ENCODE data around the gene F13A1. TPM values are rescaled to one million over a fixed set of nuclear protein-coding genes. Genes with fewer than 3 reads are reported as not detected.

Gene F13A1
- polyA plus RNA-seq, 4 donors, result 0.45 to 30.5 (median 3.5) TPM

DNA sequence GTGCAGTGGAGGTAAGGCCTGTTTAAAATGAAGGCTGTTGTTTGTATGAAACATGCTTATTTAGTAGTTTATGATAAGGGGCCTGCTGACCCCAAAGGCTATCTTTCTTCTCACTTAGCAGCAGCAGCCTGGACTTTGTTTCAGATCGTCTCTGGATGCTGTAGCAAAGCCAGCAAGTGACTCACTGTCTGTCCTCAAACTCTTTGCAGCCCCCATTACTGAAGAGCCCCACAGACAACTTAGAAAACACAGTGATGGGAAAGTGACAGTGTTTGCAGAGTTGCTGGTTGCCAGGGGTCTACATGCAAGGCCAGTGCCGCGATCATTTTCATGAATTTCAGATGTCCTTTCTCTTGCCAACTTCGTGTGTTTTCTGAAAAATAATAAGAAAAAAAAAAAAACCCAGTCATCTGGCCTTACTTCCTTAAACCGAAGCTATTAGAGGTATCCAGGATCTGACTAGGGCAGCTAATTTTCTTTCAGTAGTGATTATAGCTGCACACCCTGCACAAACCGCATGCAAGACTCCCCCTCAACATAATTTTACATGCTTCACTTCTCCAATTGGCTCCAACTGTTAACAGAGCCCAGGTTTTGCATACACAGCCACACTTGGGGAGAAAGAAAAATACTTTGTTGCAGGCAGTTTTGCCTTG, 11.6 kb upstream of the F13A1 start:
- H3K36me3 ChIP-seq (ENCODE audit: control insufficient read depth in 3 of 3, insufficient read depth in 2 of 3, low read depth in 1 of 3, low read length in 3 of 3), result no peaks in the 10 kb centered on the region
- no peak for DNase-seq
- no peaks in the 10 kb centered on the region for H3K27me3 ChIP-seq (ENCODE audit: control insufficient read depth in 3 of 3, insufficient read depth in 3 of 3, low read length in 3 of 3)
- H3K4me3 ChIP-seq (ENCODE audit: low read depth in 1 of 3, low read length in 3 of 3), result no peak overlapping the region
- no peak overlapping the region for H3K27ac ChIP-seq (ENCODE audit: low read depth in 1 of 3, low read length in 2 of 3)
- FAIRE-seq, result no peak
- H3K9me3 ChIP-seq (ENCODE audit: control insufficient read depth in 2 of 2, insufficient read depth in 1 of 2, low read depth in 1 of 2, low read length in 1 of 2), result peaks cover 0 to 2% of the 10 kb centered on the region in 2 donors
- H3K4me1 ChIP-seq (ENCODE audit: control insufficient read depth in 3 of 3, insufficient read depth in 2 of 3, low read depth in 1 of 3, low read length in 2 of 3), result no peaks in the 10 kb centered on the region
- 44 to 59% (median 54%) methylated on average over 6 of the region's 6 CpGs for WGBS, 3 donors

DNA sequence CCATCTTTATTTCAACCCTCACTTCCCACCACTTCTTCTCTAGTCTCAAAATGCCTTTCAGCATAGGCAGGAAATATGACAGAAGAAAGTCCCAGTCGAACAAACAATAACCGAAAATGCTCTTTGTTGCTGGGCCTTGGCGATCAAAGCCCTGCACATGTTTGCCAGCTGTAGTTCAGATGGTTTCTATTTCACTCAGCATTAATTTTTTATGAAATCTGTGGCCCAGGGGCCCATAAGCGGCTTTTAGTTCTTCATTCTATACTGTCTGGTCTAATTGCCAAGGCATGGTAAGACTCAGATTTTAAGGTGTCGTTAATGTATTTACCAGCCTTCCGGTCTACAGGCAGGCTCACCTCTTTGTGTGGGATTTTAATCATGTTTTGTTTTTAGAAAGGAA, 10.9 kb upstream of the F13A1 start:
- 70 to 89% (median 77%) methylated on average over 6 of the region's 6 CpGs for WGBS, 3 donors

DNA sequence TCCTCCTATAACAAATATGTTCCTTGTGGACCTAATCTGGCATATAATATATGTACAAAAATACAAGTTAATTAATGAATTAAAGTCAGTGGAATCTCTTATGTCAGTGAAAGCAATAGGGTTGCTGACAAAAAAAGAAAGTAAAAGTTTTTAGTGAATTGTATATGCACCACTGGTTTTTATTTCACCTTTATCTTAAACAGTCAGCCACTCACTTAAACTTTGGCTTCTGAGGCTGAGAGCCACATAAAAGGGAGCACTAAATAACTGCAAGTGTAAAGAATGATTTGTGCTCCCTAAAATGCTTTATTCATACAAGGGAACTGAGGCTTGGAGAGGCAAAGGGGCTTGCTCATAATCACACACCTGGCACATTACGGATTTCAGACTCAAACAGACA, 9.9 kb upstream of the F13A1 start:
- no peak for FAIRE-seq
- WGBS, 3 donors, result 71 to 92% (median 76%) methylated on average over 1 of the region's 1 CpG
- no peak overlapping the region for H3K27ac ChIP-seq (ENCODE audit: low read depth in 1 of 3, low read length in 2 of 3)

More for the DNA sequence above, 10.9 kb upstream of the F13A1 start:
- H3K27me3 ChIP-seq (ENCODE audit: control insufficient read depth in 3 of 3, insufficient read depth in 3 of 3, low read length in 3 of 3), result no peaks in the 10 kb centered on the region
- H3K27ac ChIP-seq (ENCODE audit: low read depth in 1 of 3, low read length in 2 of 3), result no peak overlapping the region
- H3K36me3 ChIP-seq (ENCODE audit: control insufficient read depth in 3 of 3, insufficient read depth in 2 of 3, low read depth in 1 of 3, low read length in 3 of 3), result no peaks in the 10 kb centered on the region
- H3K4me3 ChIP-seq (ENCODE audit: low read depth in 1 of 3, low read length in 3 of 3), result no peak overlapping the region
- no peaks in the 10 kb centered on the region for H3K4me1 ChIP-seq (ENCODE audit: control insufficient read depth in 3 of 3, insufficient read depth in 2 of 3, low read depth in 1 of 3, low read length in 2 of 3)
- peaks cover 0 to 2% of the 10 kb centered on the region in 2 donors for H3K9me3 ChIP-seq (ENCODE audit: control insufficient read depth in 2 of 2, insufficient read depth in 1 of 2, low read depth in 1 of 2, low read length in 1 of 2)
- FAIRE-seq (no peak), DNase-seq (no peak)

DNA sequence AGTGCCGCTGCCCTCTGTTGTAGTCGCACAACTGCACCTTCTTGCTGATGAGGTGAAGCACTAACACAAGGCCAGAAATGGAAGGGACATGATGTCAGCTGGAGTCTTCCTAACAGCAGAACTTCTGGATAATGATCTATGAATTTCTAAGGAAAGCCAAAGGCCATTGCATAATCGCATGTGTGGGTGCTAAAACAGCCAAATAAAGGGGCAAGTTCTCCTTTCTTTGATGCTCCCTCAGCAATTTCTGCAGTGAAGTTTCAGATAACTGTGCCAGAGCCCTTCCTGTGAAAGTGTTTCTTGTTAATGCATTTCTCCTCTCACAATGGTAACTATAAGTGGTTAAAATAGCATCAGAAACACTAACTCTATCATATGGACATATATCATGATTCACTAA, 8.0 kb upstream of the F13A1 start:
- H3K4me1 ChIP-seq (ENCODE audit: control insufficient read depth in 3 of 3, insufficient read depth in 2 of 3, low read depth in 1 of 3, low read length in 2 of 3), result no peaks in the 10 kb centered on the region
- FAIRE-seq (no peak), DNase-seq (no peak)
- WGBS, 3 donors, result 68 to 79% (median 77%) methylated on average over 3 of the region's 3 CpGs
- H3K9me3 ChIP-seq (ENCODE audit: control insufficient read depth in 2 of 2, insufficient read depth in 1 of 2, low read depth in 1 of 2, low read length in 1 of 2), result no peaks in the 10 kb centered on the region
- no peak overlapping the region for H3K4me3 ChIP-seq (ENCODE audit: low read depth in 1 of 3, low read length in 3 of 3)
- H3K27me3 ChIP-seq (ENCODE audit: control insufficient read depth in 3 of 3, insufficient read depth in 3 of 3, low read length in 3 of 3), result no peaks in the 10 kb centered on the region
- H3K36me3 ChIP-seq (ENCODE audit: control insufficient read depth in 3 of 3, insufficient read depth in 2 of 3, low read depth in 1 of 3, low read length in 3 of 3), result no peaks in the 10 kb centered on the region
- H3K27ac ChIP-seq (ENCODE audit: low read depth in 1 of 3, low read length in 2 of 3), result no peak overlapping the region

More for the DNA sequence above, 9.9 kb upstream of the F13A1 start:
- no peak for DNase-seq
- Histone ChIP-seq H3K27me3 (ENCODE audit: control insufficient read depth in 3 of 3, insufficient read depth in 3 of 3, low read length in 3 of 3) (no peaks in the 10 kb centered on the region), H3K4me3 (ENCODE audit: low read depth in 1 of 3, low read length in 3 of 3) (no peak overlapping the region), H3K4me1 (ENCODE audit: control insufficient read depth in 3 of 3, insufficient read depth in 2 of 3, low read depth in 1 of 3, low read length in 2 of 3) (no peaks in the 10 kb centered on the region), H3K36me3 (ENCODE audit: control insufficient read depth in 3 of 3, insufficient read depth in 2 of 3, low read depth in 1 of 3, low read length in 3 of 3) (no peaks in the 10 kb centered on the region), H3K9me3 (ENCODE audit: control insufficient read depth in 2 of 2, insufficient read depth in 1 of 2, low read depth in 1 of 2, low read length in 1 of 2) (no peaks in the 10 kb centered on the region)

DNA sequence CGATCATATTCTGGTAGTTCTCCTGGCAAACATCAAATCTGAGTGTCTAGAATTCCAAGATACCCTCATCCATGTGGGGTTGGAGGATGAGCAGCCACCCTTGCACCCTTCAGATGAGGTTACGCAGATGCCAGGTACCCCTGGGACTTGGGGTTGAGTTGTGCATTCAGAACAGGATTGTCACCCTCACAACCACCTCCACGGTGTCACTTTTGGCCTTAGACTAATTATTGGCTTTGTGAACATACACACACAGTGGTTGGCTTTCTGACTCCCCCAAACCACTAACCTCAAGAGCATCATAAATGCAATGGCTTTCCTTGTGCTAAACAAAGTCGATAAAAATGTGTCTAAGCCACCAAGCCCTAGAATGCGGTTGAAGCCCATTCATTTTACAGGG, 2.9 kb upstream of the F13A1 start:
- FAIRE-seq (no peak), DNase-seq (no peak)
- H3K27me3 ChIP-seq (ENCODE audit: control insufficient read depth in 3 of 3, insufficient read depth in 3 of 3, low read length in 3 of 3), result peaks cover 6 to 30% (median 12%) of the 10 kb centered on the region in 3 donors
- H3K36me3 ChIP-seq (ENCODE audit: control insufficient read depth in 3 of 3, insufficient read depth in 2 of 3, low read depth in 1 of 3, low read length in 3 of 3), result no peaks in the 10 kb centered on the region
- H3K4me1 ChIP-seq (ENCODE audit: control insufficient read depth in 3 of 3, insufficient read depth in 2 of 3, low read depth in 1 of 3, low read length in 2 of 3), result no peaks in the 10 kb centered on the region
- no peak overlapping the region for H3K27ac ChIP-seq (ENCODE audit: low read depth in 1 of 3, low read length in 2 of 3)
- H3K9me3 ChIP-seq (ENCODE audit: control insufficient read depth in 2 of 2, insufficient read depth in 1 of 2, low read depth in 1 of 2, low read length in 1 of 2), result no peaks in the 10 kb centered on the region
- WGBS, 3 donors, result 76 to 87% (median 83%) methylated on average over 5 of the region's 5 CpGs
- H3K4me3 ChIP-seq (ENCODE audit: low read depth in 1 of 3, low read length in 3 of 3), result no peak overlapping the region

DNA sequence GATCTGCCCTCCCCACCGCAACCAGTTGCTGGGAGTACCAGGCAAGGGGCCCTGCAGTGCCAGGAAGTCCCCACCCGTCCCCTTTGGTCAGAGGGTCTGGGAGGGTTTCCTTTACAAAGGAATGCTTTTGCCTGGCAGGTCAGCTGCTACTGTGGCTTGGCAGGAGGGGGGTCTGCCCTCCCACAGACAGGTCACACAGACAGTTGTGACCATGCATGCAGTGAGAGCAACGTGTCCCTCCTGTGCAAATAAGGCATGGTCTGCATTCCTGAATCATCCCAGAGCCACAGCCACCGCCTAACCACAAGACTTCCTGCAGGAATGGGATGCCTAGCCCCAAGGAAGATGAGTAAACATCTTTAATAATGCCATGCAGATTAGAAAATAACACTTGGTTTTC, 439 bp upstream of the F13A1 start:
- Histone ChIP-seq H3K27me3 (ENCODE audit: control insufficient read depth in 3 of 3, insufficient read depth in 3 of 3, low read length in 3 of 3) (peaks cover 6 to 34% (median 17%) of the 10 kb centered on the region in 3 donors), H3K4me1 (ENCODE audit: control insufficient read depth in 3 of 3, insufficient read depth in 2 of 3, low read depth in 1 of 3, low read length in 2 of 3) (no peaks in the 10 kb centered on the region), H3K36me3 (ENCODE audit: control insufficient read depth in 3 of 3, insufficient read depth in 2 of 3, low read depth in 1 of 3, low read length in 3 of 3) (no peaks in the 10 kb centered on the region), H3K27ac (ENCODE audit: low read depth in 1 of 3, low read length in 2 of 3) (no peak overlapping the region), H3K4me3 (ENCODE audit: low read depth in 1 of 3, low read length in 3 of 3) (no peak overlapping the region), H3K9me3 (ENCODE audit: control insufficient read depth in 2 of 2, insufficient read depth in 1 of 2, low read depth in 1 of 2, low read length in 1 of 2) (no peaks in the 10 kb centered on the region)
- DNase-seq (no peak), FAIRE-seq (no peak)
- 10 to 21% (median 12%) methylated on average over 4 of the region's 4 CpGs for WGBS, 3 donors

DNA sequence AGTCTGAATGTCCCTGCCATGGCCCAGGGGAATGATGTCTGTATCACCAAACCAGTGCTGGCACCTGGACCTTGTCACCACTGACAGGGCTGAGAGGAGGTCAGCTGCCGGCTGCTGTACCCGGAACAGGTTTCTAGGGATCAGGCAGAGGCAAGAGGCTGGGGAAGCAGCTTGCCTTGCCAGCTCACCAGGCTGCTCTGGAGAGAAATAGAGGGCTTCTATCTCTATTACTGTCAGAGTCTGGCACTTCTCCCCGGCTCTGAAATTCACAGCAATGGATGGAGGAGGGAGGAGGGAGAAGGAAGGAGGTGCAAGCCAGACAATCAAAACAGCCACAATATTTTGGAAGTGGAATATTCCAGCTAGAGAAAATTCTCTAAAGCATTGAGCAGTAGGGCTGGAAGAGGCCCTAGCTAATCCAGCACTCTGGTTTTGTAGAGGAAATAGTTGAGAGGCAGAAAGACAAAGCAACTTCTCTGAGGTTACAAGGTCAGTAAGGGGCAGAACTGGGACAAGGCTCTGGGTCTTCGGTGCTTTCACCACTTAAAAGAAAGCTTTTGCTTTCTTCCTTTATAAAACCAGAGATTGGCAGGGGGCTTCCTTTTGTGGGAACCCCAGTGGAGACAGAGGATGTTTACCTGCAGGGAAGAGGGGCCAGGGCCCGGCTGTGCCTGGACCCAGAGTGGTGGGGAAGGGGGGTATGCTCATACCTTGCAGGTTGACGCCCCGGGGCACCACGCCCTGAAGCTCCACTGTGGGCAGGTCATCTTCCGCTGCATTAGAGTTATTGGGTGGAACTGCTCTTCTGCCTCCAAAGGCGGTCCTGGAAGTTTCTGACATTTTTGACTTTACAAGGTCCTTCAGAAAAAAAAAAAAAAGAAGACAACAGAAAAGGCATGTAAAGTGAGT, 2.4 kb downstream of the F13A1 start:
- H3K4me3 ChIP-seq (ENCODE audit: low read depth in 1 of 3, low read length in 3 of 3), result no peak overlapping the region
- H3K36me3 ChIP-seq (ENCODE audit: control insufficient read depth in 3 of 3, insufficient read depth in 2 of 3, low read depth in 1 of 3, low read length in 3 of 3), result no peaks in the 10 kb centered on the region
- WGBS, 3 donors, result 40 to 42% (median 41%) methylated on average over 10 of the region's 10 CpGs
- H3K27me3 ChIP-seq (ENCODE audit: control insufficient read depth in 3 of 3, insufficient read depth in 3 of 3, low read length in 3 of 3), result peaks cover 6 to 34% (median 17%) of the 10 kb centered on the region in 3 donors
- H3K27ac ChIP-seq (ENCODE audit: low read depth in 1 of 3, low read length in 2 of 3), result no peak overlapping the region
- FAIRE-seq (no peak), DNase-seq (no peak)
- H3K9me3 ChIP-seq (ENCODE audit: control insufficient read depth in 2 of 2, insufficient read depth in 1 of 2, low read depth in 1 of 2, low read length in 1 of 2), result no peaks in the 10 kb centered on the region
- no peaks in the 10 kb centered on the region for H3K4me1 ChIP-seq (ENCODE audit: control insufficient read depth in 3 of 3, insufficient read depth in 2 of 3, low read depth in 1 of 3, low read length in 2 of 3)

DNA sequence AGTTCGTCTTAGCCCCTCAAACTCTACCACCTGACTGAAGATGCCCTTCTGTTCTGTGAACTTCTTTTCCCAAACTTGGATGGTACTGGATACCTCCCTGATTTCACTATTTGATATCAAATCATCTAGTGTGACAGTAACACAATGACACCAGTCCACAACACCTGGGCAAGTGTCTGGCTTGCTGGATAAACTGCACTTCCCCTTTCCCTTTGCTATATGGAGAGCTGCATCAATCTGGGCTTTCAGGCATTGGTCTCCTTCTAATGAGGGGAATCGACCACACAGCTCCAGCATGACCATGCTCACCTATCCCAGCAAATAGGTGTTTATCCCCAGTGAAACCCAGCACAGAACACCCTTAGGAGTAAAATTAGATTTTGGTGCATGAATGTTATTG, 3.1 kb downstream of the F13A1 start:
- Histone ChIP-seq H3K27ac (ENCODE audit: low read depth in 1 of 3, low read length in 2 of 3) (no peak overlapping the region), H3K4me1 (ENCODE audit: control insufficient read depth in 3 of 3, insufficient read depth in 2 of 3, low read depth in 1 of 3, low read length in 2 of 3) (no peaks in the 10 kb centered on the region), H3K9me3 (ENCODE audit: control insufficient read depth in 2 of 2, insufficient read depth in 1 of 2, low read depth in 1 of 2, low read length in 1 of 2) (no peaks in the 10 kb centered on the region), H3K4me3 (ENCODE audit: low read depth in 1 of 3, low read length in 3 of 3) (no peak overlapping the region), H3K36me3 (ENCODE audit: control insufficient read depth in 3 of 3, insufficient read depth in 2 of 3, low read depth in 1 of 3, low read length in 3 of 3) (no peaks in the 10 kb centered on the region), H3K27me3 (ENCODE audit: control insufficient read depth in 3 of 3, insufficient read depth in 3 of 3, low read length in 3 of 3) (peaks cover 6 to 32% (median 17%) of the 10 kb centered on the region in 3 donors)
- no peak for FAIRE-seq
- DNase-seq, result no peak
- WGBS, 3 donors, result 32 to 56% (median 42%) methylated on average over 2 of the region's 2 CpGs
